GM19324 (cell line): ENCODE data around the gene KIAA1328.

Experiments used
- ATAC-seq: cut with Tn5 transposase; IDR thresholded peaks from one replicate; pipeline ENCODE4 v1.9.1; 2021; ENCODE audit warnings: mild to moderate bottlenecking, moderate library complexity; ENCODE audit not compliant: unreplicated experiment, low FRiP score

The KIAA1328 gene

DNA sequence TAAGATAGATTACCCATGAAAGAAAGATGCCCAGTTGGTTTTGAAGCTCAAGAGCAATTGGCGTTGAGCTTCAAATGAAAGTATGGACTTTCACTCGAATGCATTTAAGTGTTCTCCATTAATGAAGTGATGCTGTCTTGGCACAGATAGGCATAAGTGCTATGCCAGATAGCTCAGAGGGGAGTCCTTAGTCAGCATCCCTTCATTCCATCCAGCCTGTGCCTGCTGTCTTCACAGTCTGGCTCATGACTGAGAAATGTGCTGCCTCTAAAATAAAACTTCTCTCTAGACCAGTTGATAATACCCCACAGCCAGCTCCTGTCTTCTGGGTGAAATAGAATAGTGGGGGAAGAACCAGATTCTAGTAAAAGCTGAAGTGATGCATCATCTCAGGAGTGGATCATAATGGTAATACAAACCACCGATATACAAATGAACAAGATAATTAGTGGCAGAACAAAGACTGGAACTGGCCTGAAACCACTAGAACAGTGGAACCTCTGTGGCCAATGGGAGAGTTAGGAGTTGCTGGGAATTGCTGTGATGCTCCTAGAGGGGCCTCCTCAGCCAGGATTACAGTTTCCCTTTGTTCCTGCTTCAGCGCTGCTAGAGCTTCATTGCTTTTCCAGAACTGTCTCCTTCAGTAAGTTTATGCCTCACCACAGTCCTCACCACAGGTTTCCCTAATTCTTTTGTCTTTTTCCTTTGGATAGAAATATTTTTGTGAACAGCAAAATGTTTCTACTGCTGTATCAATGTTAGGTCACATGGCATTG is 359.3 kb downstream of the KIAA1328 start:
- no peak for ATAC-seq

DNA sequence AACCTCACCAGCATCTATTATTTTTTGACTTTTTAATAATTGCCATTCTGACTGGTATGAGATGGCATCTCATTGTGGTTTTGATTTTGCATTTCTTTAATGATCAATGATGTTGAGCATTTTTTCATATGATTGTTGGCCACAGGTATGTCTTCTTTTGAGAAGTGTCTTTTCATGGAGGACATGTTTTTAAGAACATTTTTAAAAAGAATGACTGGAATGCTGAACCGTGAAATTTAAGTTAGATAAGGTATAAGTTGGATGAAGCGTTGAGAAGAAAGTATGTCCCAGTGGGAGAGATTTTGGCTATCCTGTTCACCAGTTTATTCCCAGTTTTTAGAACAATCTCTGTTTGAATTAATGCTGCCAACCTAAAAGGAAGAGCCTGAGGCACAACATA is 370.8 kb downstream of the KIAA1328 start:
- no peak for ATAC-seq

DNA sequence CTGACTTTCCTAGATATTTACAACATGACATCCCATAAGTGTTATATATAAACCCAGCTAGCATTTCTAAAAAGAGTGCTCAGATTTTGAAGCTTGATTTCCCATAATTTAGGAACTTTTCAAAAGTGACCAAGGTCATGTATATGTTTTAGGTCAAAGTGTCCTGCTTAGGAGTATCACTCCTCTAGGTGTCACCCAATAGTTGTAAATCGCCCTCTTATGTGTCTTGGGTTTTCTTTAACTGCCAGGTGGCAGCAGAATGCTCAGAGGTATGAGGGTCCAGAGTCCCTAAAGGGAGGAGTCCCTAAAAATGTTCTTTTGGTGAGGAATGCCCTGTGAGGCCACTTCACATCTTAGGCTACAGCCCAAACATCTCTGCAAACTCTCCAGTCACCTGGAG is 378.4 kb downstream of the KIAA1328 start:
- no peak for ATAC-seq

DNA sequence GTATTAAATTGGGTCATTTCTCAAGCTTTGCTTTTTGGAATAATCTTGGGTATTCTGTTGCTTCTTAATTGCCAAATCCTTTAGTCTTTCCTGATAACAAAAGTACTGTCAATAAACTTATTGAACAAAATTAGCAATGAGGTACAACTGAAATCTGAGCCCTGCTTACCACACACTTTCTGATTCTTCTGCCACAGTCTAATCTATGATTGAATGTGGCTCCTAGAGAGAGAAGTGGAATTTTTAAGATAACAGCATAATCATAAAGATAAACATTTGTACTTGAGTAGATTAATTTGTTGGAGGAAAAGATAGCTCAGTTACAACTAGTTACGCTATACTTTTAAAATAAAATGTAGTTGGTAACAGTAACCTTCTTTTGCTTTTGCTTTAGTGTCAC is 381.9 kb downstream of the KIAA1328 start:
- no peak for ATAC-seq

DNA sequence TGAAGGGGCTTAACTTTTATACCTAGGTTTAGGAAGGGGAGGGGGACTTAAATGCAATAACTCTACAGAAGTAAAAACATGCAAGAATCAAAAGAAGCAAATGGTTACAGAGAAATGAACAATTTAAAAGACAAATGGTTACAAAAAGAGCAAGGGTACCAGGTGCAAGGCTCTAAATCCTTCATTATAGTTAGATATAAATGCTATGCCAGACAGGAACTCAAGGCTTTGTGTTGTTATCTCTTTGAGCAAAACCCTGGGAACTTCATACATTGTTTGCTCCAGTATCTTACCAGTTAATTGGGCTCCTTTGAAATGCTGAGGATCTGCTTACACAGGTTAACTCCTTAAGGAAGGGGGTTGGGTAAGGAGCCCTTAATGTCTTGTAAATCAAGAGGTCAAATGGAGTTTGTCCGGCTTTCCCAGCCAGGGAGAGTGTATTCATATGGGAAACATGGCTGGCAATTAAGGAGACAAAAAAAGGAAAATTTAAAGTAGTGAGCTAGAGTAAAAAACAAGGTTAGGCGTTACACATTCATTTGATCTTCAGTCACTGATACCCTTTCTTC is 389.2 kb downstream of the KIAA1328 start:
- no peak for ATAC-seq

DNA sequence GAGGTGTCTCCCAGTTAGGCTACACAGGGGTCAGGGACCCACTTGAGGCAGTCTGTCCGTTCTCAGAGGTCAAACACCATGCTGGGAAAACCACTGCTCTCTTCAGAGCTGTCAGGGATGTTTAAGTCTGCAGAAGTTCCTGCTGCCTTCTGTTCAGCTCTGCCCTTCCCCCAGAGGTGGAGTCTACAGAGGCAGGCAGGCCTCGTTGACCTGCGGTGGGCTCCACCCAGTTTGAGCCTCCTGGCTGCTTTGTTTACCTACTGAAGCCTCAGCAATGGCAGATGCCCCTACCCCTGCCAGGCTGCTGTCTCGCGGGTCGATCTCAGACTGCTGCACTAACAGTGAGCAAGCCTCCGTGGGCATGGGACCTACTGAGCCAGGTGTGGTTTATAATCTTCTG is 390.3 kb downstream of the KIAA1328 start:
- no peak for ATAC-seq

DNA sequence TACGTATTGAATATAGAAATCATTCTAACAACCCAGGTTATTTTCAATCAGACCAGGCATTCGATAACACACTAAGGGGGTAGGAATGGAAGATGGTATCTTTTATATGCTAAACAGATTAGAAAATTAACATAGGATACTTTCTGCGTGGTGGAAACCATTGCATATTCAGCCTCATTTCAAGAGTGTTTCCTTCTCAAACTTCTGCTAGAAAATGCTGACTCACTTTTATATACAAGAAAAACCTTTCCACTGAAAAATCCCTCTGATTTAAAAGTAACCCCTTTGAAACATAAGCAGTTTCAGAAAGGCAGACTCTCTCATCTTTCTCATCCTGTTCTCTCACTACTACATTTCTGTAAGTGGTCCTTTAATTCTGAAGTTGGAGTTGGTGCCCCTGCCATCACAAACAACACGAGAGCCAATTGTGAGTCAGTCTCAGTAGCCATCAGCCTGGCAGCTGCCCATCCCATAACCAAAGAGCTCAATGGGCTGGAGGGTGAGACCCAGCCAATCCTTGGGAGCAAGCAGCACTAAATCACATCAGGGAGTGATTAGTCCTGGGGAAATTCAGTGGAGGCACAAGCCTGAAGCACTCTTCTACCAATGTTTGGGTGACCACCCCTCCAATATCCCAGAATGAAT is 393.5 kb downstream of the KIAA1328 start:
- no peak for ATAC-seq

DNA sequence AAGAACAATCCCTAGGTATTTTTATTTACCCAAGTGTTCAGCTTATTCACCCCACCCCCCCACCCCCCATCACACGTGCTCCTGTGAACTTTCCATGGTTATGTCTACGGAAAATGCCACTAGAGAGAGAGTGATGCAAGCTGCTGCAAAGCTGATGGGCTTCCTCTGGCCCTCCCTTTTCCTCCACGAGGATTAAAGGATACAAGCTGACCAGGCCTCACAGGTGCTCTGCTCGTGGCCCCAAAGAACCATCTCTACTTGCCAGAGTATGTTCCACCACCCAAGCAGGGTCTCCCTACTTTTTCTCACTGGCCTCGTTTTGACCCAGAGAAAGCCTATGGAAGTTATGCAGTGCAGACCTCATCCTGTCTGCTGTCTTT is 394.1 kb downstream of the KIAA1328 start:
- ATAC-seq, result no peak

DNA sequence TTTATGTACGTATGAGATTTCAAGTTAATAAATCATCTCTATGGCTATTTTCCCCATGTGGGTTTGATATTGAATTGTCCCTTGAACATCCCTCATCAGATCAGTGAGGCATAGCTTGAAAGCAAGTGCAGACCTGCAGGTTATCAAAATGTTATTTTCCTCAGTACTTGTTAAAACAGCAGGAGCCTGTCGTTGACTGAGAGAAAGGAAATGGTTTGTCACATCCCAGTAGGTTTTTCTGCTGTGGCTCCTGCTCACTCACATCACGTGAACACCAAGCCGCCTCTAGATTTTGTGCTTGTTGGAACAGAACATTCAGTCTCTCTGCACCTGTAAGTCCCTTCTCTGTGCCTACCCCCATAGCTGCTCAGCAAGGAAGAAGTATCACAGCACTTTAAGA is 396.4 kb downstream of the KIAA1328 start:
- no peak for ATAC-seq

DNA sequence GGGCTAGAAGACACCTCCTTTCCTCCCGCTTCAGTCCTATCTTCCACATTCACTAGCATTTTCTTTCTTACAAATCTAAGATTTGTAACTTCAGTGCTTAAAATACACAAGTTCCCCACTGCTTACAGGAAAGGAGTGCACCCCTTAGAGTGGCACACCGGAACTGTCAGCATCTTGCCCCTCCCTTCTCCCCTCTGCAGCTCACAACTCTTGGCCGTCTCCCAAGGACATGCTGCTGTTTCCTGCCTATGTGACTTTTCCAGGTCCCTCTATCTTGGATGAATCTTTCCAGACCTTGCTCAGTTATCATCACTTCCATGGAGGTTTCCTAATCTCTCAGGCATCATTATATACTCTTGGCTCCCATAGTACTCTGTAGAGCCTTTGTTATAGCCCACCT is 401.8 kb downstream of the KIAA1328 start:
- ATAC-seq, result no peak

DNA sequence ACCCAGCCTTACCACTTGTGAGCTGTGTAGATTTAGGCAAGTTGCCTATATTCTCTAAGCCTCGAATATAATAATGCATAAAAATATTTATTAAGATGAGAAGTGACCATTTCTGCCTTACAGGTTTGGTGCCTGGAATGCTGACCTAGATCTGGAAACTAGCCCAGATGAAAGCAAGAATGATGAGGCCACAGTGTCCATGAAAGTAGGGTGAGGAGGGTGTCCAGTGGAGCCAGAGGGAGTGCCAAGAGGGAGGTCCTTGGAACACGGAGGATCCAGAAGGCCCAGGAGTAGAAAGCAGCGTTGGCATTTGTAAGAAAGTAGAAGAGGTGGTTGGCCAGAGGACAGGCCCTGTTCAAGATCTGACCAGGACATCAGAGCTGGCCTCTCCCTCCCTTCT is 402.3 kb downstream of the KIAA1328 start:
- no peak for ATAC-seq

DNA sequence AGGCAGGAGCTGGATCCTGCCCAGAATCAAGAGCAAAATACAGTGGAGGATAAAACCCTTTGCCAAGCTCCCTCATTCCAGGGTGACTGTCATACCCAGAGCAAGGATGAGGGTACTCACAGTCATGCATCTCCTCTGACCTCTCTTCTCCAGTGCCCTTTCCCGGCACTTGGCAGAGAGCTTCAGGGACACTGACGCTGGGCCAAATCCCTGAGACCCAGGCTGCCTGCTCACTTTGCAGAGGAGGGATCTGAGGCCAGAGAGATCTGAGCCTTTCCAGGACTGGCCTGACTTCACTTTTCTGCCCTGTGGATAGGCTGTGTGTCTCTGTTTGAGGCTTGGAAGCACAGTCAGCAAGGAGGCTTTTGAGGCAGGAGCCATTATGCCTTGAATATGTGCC is 406.7 kb downstream of the KIAA1328 start:
- no peak for ATAC-seq

DNA sequence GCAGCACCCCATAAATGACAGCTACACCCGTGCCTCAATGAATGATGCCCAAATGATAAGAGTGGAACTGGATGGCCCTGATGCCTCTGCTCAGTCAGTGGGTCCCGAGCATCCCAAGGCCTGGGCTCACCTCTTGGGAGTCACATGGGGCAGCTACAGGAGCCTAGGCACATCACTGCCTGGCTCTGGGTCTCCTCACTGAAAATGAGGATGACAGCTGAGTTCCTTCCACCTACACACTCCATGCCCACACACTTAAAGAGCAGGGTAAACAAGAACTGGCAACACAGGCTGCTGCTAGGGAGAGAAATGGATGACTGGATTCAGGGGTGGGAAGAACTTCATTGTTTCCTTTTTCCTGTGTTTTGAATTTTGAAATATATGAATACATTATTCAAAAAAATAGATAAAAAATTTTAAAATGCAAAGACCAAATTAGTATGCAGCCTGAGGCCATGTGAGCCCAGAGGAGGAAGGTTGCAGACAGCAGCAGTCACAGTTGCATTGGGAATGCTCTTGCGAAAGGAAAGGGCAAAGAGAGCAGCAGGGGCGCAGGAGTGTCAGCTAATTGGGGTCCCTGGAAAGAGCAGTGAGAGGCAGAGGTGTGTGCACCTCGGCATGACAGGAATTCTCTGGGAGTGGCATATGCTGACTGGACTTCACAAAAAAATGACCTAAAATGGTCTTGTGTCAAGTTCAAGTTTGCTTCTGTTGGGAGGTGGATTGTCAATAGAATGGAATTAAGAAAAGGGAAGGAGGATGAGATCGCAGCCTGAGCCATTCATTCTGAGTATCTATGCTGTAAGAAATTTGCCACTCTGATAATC is 409.6 kb downstream of the KIAA1328 start:
- no peak for ATAC-seq

DNA sequence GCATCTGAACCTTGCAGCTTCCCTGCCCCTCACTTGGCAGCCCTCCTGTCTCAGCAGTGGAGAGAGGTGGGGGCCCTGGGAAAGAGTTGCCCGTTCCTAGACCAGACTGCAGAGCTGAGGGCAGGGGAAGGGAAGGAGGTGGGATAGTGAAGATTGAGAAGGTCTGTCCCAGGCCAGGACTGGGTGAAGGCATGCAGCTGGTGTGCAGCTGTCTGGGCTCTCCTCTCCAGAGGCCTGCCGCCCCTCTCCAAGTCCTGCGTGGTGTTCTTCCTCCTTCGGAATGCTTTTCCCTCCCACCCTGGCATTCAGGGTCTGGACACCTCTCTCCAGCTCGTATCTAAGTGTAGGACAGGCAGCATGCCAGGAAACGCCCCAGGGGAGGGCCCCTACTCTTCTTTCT is 413.2 kb downstream of the KIAA1328 start:
- no peak for ATAC-seq

DNA sequence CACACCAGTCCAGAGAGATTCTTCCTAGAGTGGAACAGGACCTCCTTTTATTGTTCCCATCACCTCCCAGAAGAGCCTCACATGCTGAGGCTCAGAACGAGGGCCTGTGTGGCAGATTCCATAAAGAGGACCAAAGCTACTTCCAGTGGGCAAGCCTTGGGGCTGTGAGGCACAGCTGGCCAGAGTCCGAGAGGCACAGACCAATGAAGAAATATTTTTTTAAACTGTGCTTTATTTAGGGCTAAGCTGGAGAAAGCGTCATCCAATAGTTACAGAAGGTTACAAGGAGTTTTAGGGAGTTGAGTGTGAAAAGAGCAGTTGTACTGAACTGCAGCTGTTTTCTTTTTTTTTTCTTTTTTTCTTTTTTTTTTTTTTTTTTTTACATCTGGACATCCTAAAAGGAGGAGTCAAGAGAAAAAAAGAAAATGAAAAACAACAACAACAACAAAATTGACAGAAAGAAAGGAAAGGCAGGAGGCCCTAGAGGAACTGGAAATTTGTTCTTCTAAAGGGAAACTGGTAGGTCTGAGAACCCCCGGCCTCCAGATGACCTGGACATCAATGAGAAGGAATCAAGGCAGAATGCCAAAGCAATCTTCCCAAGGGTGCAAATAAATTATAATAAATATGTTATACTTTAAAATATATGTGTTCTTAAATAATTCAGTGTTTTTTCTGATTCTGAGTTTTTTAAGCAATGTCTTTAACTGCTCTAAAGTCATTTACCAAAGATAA is 414.1 kb downstream of the KIAA1328 start:
- ATAC-seq, result no peak

DNA sequence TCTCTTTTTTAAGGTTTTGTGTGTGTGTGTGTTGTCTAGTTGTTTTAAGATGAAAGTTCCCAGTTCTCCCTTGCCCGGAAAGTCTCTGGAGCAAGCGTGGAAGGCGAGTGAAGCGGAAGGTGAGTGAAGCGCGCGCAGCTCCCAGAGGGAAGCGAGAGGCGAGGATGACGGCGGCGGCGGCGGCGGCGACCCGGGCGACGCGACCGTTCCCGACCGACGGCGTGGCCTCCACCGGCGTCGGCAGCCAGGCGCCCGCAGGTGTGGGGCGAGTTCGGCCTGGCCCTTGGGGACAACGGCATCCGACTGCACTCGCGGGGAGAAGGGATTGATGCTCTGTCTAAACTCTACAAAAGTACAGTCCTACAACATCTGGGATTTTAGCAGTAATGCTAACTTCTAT is 414.8 kb downstream of the KIAA1328 start:
- ATAC-seq, result no peak

DNA sequence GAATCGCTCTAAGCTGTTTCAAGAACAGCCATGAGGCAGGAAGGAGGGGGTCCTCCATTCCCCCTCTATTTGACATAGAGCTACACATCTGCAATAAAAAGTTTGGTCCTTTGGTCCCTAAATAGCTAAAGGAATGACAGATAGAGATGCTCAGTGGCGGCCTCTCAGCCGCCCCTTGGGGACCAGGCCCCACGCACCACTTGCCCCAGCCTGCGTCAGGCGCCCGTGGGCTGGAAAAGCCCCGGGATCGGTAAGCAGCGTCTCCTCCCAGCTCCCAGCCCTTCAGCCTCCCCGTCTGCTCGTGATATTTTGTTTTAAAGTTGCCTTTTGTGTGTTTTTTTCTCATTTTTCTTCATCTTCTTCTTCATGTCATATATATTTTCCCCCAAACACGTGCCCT is 415.7 kb downstream of the KIAA1328 start:
- no peak for ATAC-seq

DNA sequence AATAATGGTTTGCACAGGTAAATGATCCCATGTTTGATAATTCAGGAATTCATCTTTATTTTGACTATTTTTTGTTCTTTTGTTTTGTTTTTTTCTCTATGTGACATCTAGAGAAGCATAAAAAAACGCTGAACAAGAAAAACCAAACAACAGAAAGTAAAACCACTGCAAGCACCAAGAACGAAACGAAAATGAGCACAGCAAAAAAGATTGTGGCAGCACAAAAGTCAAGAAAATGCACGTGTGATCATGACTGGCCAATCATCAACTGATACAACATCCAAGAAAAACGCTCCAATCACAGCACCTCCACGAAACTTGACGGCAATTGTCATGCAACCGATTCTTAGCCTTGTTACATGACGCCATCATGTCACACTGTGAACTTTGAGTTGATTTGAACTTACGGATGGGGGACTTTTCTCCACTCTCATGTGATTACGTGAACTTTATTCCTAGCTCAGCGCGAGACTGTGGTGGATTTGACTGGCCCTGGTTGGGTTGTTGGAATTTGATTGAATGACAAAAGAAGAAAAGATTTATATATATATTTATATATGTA is 417.9 kb downstream of the KIAA1328 start:
- ATAC-seq, result no peak

DNA sequence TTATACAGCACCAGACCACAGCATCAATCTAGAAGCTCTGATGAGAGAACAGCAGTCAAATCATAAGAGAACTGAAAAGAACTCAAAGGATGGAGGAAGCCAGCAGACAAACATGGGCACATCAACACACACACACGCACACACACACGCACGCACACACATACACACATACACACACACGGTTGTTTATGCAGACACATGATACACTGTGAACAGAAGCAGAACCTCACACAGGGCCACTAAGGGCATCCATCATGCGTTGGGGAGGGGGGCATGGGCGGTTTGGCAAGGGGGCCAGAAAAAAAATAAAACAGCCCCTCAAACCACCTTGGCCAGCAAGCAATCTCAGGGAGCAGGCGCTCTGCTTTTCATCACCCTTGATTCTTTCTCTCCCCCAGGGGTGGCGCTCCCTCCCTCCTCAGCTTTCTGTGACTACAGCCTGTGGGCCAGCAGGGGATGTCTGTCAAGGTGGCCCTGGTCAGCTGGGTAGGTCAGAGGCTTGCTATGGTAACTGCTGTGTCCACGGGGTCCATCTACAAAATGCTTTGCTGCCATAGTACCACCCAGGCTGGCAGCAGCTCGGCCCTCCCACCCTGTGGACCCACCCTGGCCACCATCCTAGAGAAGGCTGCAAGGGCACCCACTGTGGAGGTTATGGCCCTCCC is 418.7 kb downstream of the KIAA1328 start:
- no peak for ATAC-seq

DNA sequence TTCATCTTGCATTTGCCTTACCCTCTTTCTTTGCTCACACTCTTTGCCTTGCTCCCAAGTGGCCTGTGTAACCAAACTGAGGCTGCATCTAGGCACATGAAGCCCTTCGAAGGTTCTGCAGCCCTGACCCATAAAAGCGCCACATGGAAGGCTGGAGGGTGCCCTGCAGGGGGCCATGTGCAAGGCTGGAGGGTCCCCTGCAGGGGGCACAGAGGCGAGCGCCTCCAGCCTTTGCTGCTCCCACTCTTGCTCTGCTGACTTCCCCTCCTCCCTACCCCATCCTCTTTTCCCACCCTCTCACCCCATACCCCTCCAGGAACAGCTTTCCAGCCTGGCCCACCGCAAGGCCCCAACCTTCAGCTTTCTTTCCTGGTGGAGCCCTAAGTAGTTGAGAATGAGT is 419.4 kb downstream of the KIAA1328 start:
- ATAC-seq, result no peak
